ENCODE measurements around the gene LCMT1. TPM values are rescaled to one million over a fixed set of nuclear protein-coding genes. Genes with fewer than 3 reads are reported as not detected.

LCMT1 gene
- total RNA-seq, 4 donors from 2014 or later, result 22.5 to 28.7 (median 24.8) TPM

DNA sequence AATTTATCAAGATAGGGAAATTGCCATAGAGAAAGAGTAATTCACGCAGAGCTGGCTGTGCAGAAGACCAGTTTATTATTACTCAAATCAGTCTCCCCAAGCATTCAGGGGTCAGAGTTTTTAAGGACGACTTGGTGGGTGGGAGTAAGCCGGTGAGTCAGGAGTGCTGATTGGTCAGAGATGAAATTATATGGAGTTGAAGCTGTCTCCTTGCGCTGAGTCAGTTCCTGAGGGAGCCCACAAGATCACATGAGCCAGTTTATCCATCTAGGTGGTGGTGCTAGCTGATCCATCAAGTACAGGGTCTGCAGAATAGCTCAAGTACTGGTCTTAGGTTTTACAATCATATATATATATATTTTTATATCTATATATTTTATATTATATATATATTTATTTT, 99.2 kb downstream of the LCMT1 start:
- DNase-seq (ENCODE audit: low spot score) (no peak), ATAC-seq (ENCODE audit: low FRiP score) (no peak)
- TF ChIP-seq, protein P1, sequence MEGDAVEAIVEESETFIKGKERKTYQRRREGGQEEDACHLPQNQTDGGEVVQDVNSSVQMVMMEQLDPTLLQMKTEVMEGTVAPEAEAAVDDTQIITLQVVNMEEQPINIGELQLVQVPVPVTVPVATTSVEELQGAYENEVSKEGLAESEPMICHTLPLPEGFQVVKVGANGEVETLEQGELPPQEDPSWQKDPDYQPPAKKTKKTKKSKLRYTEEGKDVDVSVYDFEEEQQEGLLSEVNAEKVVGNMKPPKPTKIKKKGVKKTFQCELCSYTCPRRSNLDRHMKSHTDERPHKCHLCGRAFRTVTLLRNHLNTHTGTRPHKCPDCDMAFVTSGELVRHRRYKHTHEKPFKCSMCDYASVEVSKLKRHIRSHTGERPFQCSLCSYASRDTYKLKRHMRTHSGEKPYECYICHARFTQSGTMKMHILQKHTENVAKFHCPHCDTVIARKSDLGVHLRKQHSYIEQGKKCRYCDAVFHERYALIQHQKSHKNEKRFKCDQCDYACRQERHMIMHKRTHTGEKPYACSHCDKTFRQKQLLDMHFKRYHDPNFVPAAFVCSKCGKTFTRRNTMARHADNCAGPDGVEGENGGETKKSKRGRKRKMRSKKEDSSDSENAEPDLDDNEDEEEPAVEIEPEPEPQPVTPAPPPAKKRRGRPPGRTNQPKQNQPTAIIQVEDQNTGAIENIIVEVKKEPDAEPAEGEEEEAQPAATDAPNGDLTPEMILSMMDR (IDR thresholded peaks at IDR 0.05), result no peak

DNA sequence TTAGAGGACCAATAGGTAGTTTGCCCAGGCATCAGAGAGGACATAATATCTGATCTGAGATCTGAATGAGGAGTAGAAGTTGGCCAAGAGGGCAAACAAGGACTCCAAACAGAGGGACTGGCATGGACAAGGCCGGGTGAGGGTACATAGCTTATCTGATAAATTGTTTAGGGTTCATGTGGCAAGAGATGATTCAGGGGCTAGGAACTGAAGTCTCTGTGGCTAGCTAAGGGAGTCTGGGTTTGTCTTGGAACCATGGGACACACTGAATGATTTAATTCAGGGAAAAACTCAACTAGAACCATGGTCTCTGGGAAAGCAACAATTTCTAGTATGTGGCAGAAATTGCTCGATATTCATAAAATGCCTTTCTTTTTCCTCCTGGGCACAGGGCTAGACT, 101.1 kb downstream of the LCMT1 start:
- no peak for ATAC-seq (ENCODE audit: low FRiP score)
- no peak for DNase-seq (ENCODE audit: low spot score)
- TF ChIP-seq, protein P1 (IDR thresholded peaks at IDR 0.05), result no peak

DNA sequence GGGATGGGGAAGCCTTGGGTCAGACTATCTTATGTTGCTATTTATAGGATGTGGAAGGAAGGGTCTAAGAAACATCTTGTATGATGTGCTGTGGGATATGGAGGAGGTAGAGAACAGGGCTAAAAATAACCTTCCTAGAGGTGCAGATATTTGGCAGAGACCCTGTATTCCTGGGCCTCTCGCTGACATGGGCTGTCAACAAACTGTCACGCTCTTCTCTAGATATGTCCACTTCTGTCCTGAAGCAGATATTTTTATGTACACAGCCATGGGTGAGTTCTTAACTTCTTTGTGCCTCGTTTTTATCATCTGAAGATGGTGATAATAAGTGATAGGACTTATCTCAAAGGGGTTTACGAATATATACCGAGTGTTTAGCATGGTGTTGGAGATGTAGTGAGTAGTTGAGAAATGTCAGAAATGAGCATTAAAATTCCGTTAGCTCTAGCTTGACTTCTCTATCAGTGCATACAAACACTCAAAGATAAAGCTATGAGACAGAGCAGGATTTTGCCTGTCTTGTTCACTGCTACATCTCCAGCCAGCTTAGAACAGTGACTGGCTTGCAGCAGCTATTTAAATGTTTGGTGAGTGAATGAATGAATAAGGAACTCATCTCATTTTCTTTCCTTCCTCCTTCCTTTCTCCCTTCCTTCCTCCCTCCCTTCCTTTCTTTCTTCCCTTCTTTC, 102.3 kb downstream of the LCMT1 start:
- TF ChIP-seq, protein P1 (IDR thresholded peaks at IDR 0.05), result no peak
- no peak for ATAC-seq (ENCODE audit: low FRiP score)
- DNase-seq (ENCODE audit: low spot score), result no peak

DNA sequence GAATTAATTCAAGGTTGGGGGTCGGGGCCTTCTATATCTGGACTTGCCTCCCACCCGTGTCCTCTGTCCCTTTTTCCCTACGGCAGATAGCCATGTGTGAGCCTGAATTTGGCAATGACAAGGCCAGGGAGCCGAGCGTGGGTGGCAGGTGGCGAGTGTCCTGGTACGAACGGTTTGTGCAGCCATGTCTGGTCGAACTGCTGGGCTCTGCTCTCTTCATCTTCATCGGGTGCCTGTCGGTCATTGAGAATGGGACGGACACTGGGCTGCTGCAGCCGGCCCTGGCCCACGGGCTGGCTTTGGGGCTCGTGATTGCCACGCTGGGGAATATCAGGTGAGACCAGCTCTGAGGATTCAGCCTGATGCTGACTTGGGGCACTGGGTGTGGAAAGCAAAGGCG, 105.6 kb downstream of the LCMT1 start:
- no peak for DNase-seq (ENCODE audit: low spot score)
- no peak for ATAC-seq (ENCODE audit: low FRiP score)
- TF ChIP-seq, protein P1 (IDR thresholded peaks at IDR 0.05), result no peak

DNA sequence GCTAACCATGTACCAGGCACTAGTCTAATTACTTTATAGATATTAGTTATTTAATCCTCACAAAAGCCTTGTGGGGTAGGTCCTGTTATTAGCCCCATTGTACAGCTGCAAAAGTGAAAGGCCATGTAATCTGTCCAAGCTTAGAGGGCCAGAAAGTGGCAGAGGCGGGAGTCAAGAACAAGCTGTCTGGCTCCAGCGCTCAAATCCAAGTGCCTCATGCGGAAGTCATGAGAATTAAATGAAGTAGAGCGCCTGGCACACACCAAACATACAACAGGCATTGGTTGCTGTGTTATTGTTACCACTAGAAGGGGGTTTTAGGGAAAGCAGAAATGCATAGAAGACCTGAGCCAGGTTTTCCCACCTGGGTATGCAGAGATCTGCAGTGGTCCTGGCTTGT, 106.4 kb downstream of the LCMT1 start:
- DNase-seq (ENCODE audit: low spot score), result no peak
- ATAC-seq (ENCODE audit: low FRiP score), result no peak
- TF ChIP-seq, protein P1 (IDR thresholded peaks at IDR 0.05), result no peak

DNA sequence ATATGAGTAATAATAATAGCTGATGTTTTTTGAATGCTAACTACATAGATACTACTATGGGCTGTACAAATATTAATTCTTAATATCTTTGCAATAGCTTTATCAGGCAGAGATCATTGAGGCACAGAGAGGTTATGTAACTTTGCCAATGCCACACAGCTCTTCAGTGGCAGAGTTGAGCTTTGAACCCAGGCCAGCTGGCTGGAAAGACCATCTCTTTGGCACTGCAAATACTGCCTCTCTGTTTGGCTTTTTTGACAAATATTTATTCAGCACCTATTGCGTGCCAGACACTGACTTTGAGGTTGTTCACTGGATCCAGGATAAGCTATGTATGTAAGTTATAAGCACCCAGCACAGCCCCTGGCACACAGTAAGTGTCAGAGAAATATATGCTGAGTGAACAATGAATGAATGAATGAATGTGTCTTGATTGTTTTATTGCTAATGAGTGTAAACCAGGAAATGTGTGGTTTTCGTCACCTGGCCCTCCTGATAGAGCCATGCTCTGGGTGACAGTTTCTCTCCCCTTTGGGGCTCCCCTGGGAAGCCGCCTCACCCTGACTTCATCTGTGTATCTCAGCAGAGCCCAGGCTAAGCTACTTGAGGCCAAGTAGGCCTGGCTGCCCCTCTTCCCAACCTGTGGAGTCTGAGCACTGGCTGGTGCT, 107.7 kb downstream of the LCMT1 start:
- TF ChIP-seq, protein P1 (IDR thresholded peaks at IDR 0.05), result no peak
- no peak for ATAC-seq (ENCODE audit: low FRiP score)
- no peak for DNase-seq (ENCODE audit: low spot score)

DNA sequence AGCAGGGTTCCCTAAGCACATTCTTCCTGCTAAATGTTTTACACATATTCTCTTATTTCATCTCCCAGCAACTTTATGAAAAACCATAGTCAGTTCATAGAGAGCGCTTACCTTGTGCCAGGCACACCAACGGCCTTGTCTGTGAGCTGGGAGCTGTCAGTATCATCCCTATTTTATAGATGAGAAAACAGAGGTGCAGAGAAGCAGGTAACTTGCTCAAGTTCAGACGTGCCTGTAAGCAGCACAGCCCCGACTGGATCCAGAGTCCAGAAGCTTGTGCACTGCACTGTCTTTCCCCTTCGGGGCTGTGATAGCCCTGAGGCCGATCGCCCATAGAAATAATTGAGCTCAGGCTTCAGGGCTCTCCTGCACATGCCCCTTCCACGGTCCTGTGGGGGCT, 111.4 kb downstream of the LCMT1 start:
- ATAC-seq (ENCODE audit: low FRiP score) (no peak), DNase-seq (ENCODE audit: low spot score) (no peak)
- TF ChIP-seq, protein P1 (IDR thresholded peaks at IDR 0.05), result no peak
